ENCODE results near the gene RIN1.

The RIN1 gene

DNA sequence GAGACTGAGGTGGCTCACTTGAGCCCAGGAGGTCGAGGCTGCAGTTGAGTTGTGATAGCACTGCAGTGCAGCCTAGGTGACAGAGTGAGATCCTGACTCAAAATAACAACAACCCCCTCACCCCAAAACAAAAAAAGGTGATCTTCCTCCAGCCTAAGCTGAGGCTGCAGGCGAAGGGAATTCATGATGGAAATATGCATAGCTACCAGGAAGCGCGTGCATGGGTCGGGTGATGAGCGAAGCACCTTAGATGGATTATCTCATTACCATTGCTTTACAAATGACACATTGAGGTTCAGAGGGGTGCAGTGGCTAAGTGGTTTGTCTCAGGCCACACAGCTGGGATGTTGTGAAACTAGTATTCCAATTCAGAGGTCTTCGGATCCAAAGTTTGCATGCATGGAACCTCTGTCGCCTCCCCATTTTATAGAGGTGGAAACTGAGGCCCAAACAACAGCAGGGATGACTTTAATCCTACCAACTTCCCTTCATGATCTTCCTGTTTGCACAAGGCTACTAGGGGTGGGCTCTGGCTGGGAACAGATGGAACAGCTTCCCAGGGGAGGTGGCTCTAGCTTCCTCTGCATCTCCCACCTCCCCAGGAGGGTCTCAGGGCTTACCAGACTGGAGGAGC is 30.7 kb upstream of the RIN1 start:
- no peak overlapping the region for H3K4me3 ChIP-seq (ENCODE audit: low read depth in 1 of 2, low read length in 2 of 2)
- H3K4me1 ChIP-seq (ENCODE audit: control insufficient read depth in 1 of 2, insufficient read depth in 2 of 2, low read length in 2 of 2) = peaks cover 10 to 12% of the 10 kb centered on the region in 2 donors
- no peaks in the 10 kb centered on the region for H3K9me3 ChIP-seq (ENCODE audit: control insufficient read depth in 1 of 2, low read length in 2 of 2)
- H3K9ac ChIP-seq (ENCODE audit: low read depth in 1 of 2, low read length in 2 of 2) = no peak overlapping the region
- H3K36me3 ChIP-seq (ENCODE audit: control insufficient read depth in 1 of 2, insufficient read depth in 2 of 2, low read length in 2 of 2) = peaks cover 3 to 37% of the 10 kb centered on the region in 2 donors
- H3K27ac ChIP-seq (ENCODE audit: low read depth, low read length) = no peak overlapping the region
- no peaks in the 10 kb centered on the region for H3K27me3 ChIP-seq (ENCODE audit: control insufficient read depth in 1 of 2, insufficient read depth in 2 of 2, low read length in 2 of 2)

DNA sequence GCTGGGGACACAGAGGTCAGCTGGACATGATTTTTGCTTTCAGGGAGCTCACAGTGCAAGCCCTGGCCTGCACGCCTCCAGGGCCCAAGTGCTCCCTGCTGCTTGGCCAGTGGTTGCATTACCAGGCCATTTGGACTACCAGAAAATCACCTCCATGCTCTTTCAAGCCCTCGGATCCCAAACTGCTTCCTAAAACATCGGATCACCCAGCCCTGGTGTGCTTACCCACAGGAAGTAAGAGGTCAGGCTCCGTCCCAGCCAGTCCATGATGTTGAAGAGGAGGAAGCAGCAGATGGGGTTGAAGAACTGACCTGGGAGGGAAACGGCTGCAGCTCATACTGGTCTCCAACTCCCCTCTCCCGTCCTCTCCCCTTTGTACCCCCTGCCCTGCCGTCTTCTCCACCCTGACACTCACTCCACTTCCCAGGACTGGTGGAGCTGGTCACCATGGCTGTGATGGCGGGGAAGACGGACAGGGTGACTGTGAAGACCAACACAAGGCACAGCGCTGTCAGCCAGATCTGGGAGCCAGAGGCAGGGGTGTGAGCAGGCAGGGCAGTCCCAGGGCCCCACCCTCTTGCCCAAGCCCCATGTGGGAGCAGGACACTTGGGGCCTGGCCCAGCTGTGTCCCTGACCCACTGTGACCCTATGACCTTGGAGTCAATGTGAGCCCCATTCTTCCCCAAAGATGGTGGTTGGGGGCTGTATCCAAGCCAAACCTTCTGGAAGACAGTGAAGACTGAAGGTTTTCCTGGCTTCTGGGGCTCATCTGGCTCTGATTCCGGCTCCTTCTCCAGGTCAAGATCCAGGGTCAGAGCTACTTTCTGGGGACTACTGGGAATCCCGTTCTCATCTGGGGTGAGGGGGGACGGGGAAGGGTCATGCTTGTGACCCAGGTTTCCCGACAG is 29.7 kb upstream of the RIN1 start:
- Histone ChIP-seq H3K27ac (ENCODE audit: low read depth, low read length) (no peak overlapping the region), H3K9me3 (ENCODE audit: control insufficient read depth in 1 of 2, low read length in 2 of 2) (no peaks in the 10 kb centered on the region), H3K27me3 (ENCODE audit: control insufficient read depth in 1 of 2, insufficient read depth in 2 of 2, low read length in 2 of 2) (no peaks in the 10 kb centered on the region), H3K4me3 (ENCODE audit: low read depth in 1 of 2, low read length in 2 of 2) (no peak overlapping the region), H3K4me1 (ENCODE audit: control insufficient read depth in 1 of 2, insufficient read depth in 2 of 2, low read length in 2 of 2) (peaks cover 10 to 12% of the 10 kb centered on the region in 2 donors), H3K36me3 (ENCODE audit: control insufficient read depth in 1 of 2, insufficient read depth in 2 of 2, low read length in 2 of 2) (peaks cover 3 to 43% of the 10 kb centered on the region in 2 donors), H3K9ac (ENCODE audit: low read depth in 1 of 2, low read length in 2 of 2) (no peak overlapping the region)

DNA sequence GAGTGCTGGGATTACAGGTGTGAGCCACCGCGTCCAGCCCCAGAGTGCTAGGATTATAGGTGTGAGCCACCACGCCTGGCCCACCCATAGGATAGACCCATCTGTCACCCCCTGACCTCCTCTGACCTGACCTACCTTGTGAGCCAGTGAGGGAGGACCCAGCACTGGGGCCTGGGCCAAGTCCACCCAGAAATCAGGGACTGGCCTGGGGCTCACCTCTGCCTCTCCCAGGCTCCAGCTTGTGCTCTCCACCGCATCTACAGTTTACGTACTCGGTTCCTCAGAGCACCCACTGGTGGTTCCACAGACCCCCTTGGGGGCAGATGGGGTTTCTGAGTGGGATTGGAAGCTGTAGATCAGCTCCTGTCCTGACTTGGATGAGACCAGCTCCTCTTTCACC is 28.9 kb upstream of the RIN1 start:
- no peak overlapping the region for H3K27ac ChIP-seq (ENCODE audit: low read depth, low read length)
- H3K9me3 ChIP-seq (ENCODE audit: control insufficient read depth in 1 of 2, low read length in 2 of 2) = no peaks in the 10 kb centered on the region
- no peak overlapping the region for H3K4me3 ChIP-seq (ENCODE audit: low read depth in 1 of 2, low read length in 2 of 2)
- H3K27me3 ChIP-seq (ENCODE audit: control insufficient read depth in 1 of 2, insufficient read depth in 2 of 2, low read length in 2 of 2) = no peaks in the 10 kb centered on the region
- no peak overlapping the region for H3K9ac ChIP-seq (ENCODE audit: low read depth in 1 of 2, low read length in 2 of 2)
- H3K36me3 ChIP-seq (ENCODE audit: control insufficient read depth in 1 of 2, insufficient read depth in 2 of 2, low read length in 2 of 2) = peaks cover 8 to 49% of the 10 kb centered on the region in 2 donors
- peaks cover 8 to 9% of the 10 kb centered on the region in 2 donors for H3K4me1 ChIP-seq (ENCODE audit: control insufficient read depth in 1 of 2, insufficient read depth in 2 of 2, low read length in 2 of 2)

DNA sequence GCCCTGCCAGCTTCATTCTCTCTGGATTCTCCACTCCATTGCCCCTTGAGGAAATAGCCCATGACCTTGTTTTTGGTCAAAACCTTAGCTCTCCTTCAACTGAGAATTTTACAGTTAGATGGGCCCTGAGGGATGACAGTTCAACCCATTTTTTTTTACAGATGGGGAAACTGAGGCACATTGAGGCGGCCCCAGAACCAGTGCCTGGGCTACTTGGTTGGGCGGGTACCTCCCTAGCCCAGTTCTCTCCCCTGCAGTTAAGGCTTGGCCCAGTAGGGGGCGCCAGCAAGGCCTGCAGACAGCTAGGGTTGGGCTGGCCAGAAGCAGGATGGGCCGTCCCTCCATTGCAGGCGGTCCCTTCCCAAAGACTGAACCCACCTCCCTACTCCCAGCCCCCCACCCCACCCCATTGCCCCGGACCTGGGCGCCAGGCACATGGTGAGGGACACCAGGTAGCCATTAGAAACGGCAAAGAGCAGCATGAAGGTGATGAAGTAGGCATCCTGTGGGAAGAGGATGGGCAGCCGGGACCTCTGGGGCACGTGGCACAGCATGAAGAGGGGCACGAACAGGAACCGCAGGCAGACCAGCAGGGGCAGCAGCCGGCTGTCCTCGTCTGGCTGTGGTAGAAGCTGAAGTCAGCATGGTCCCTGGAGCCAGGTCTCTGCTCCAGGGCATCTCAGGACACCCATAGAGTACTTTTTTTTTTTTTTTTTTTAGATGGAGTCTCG is 27.7 kb upstream of the RIN1 start:
- Histone ChIP-seq H3K27ac (ENCODE audit: low read depth, low read length) (no peak overlapping the region), H3K27me3 (ENCODE audit: control insufficient read depth in 1 of 2, insufficient read depth in 2 of 2, low read length in 2 of 2) (no peaks in the 10 kb centered on the region), H3K36me3 (ENCODE audit: control insufficient read depth in 1 of 2, insufficient read depth in 2 of 2, low read length in 2 of 2) (peaks cover 8 to 54% of the 10 kb centered on the region in 2 donors), H3K9ac (ENCODE audit: low read depth in 1 of 2, low read length in 2 of 2) (no peak overlapping the region), H3K4me3 (ENCODE audit: low read depth in 1 of 2, low read length in 2 of 2) (no peak overlapping the region), H3K9me3 (ENCODE audit: control insufficient read depth in 1 of 2, low read length in 2 of 2) (no peaks in the 10 kb centered on the region), H3K4me1 (ENCODE audit: control insufficient read depth in 1 of 2, insufficient read depth in 2 of 2, low read length in 2 of 2) (no peaks in the 10 kb centered on the region)

DNA sequence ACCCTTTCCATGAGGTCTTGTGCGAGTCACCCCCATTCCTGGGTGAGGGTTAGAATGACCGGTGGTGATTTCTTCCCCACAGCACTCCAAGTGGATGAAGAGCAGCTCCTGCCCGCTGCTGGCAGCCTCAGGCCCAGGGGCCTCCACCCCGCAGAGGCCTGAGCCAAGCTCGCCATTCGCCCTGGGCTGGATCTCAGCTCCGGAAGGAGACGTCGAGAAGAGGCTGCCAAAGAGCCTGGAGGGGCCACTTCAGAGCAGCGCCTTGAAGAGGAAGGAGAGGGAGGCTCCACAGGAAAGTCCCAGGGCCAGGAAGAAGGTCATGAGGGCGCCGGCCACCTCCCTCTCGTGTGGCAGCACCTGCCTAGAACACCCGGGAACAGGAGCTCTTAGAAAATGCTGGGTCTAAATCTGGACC is 27.0 kb upstream of the RIN1 start:
- H3K36me3 ChIP-seq (ENCODE audit: control insufficient read depth in 1 of 2, insufficient read depth in 2 of 2, low read length in 2 of 2) = peaks cover 8 to 46% of the 10 kb centered on the region in 2 donors
- H3K4me3 ChIP-seq (ENCODE audit: low read depth in 1 of 2, low read length in 2 of 2) = no peak overlapping the region
- no peak overlapping the region for H3K9ac ChIP-seq (ENCODE audit: low read depth in 1 of 2, low read length in 2 of 2)
- H3K27me3 ChIP-seq (ENCODE audit: control insufficient read depth in 1 of 2, insufficient read depth in 2 of 2, low read length in 2 of 2) = no peaks in the 10 kb centered on the region
- H3K4me1 ChIP-seq (ENCODE audit: control insufficient read depth in 1 of 2, insufficient read depth in 2 of 2, low read length in 2 of 2) = no peaks in the 10 kb centered on the region
- H3K9me3 ChIP-seq (ENCODE audit: control insufficient read depth in 1 of 2, low read length in 2 of 2) = no peaks in the 10 kb centered on the region
- no peak overlapping the region for H3K27ac ChIP-seq (ENCODE audit: low read depth, low read length)

DNA sequence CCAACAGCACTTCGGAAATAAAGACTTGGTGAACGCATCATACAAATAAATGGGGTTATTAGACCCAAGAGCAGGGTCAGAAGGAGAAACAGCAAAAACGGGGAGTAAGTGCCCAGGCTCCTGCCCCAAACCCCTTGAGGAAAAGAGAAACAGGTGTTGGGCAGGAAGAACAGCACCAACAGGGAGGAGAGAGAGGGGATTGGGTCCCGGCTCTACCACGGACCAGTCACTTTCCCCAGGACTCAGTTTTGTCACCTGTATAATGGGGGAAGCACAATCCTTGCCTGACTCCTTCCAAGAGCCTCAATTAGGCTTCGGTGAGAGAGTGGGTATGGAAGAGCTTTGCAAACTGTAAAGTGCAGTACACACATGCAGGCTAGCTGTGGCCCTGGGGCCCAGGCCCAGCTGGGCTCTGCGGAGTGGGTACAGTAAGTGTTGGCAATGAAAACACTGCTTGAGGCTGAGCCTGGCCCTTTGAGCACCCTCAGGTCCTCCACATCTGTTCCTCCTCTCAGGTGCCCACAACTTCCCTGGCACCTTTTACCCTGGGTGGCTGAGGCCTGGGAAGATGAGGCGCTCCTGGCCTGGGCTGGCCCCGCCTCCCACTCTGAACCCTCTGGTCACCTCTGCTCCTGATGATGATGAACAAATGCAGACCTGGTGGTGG is 26.4 kb upstream of the RIN1 start:
- Histone ChIP-seq H3K4me3 (ENCODE audit: low read depth in 1 of 2, low read length in 2 of 2) (no peak overlapping the region), H3K9me3 (ENCODE audit: control insufficient read depth in 1 of 2, low read length in 2 of 2) (no peaks in the 10 kb centered on the region), H3K36me3 (ENCODE audit: control insufficient read depth in 1 of 2, insufficient read depth in 2 of 2, low read length in 2 of 2) (peaks cover 8 to 42% of the 10 kb centered on the region in 2 donors), H3K27me3 (ENCODE audit: control insufficient read depth in 1 of 2, insufficient read depth in 2 of 2, low read length in 2 of 2) (no peaks in the 10 kb centered on the region), H3K27ac (ENCODE audit: low read depth, low read length) (no peak overlapping the region), H3K4me1 (ENCODE audit: control insufficient read depth in 1 of 2, insufficient read depth in 2 of 2, low read length in 2 of 2) (no peaks in the 10 kb centered on the region), H3K9ac (ENCODE audit: low read depth in 1 of 2, low read length in 2 of 2) (no peak overlapping the region)

DNA sequence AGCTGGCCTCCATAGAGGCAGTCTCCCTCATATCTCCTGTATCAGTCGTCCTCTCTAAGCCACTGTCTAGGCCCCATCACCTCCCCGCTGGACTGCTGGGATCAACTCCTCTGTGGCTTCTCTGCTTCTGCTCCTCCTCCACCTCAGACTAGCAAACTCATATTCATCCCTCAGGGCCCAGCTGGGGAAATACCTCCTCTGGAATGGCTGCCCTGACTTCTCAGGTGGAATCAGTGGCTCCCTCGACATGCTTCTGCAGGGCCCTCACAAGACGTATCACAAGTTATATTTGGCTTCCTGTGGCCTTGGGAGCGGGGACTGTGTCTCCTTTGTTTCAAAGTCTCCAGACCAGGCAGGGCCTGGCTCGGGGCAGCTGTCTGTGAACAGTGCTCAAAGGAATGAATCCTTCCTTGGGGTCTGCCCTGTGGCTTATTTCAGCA is 25.3 kb upstream of the RIN1 start:
- Histone ChIP-seq H3K4me3 (ENCODE audit: low read depth in 1 of 2, low read length in 2 of 2) (no peak overlapping the region), H3K9me3 (ENCODE audit: control insufficient read depth in 1 of 2, low read length in 2 of 2) (no peaks in the 10 kb centered on the region), H3K27ac (ENCODE audit: low read depth, low read length) (no peak overlapping the region), H3K36me3 (ENCODE audit: control insufficient read depth in 1 of 2, insufficient read depth in 2 of 2, low read length in 2 of 2) (peaks cover 6 to 35% of the 10 kb centered on the region in 2 donors), H3K9ac (ENCODE audit: low read depth in 1 of 2, low read length in 2 of 2) (no peak overlapping the region), H3K27me3 (ENCODE audit: control insufficient read depth in 1 of 2, insufficient read depth in 2 of 2, low read length in 2 of 2) (no peaks in the 10 kb centered on the region), H3K4me1 (ENCODE audit: control insufficient read depth in 1 of 2, insufficient read depth in 2 of 2, low read length in 2 of 2) (no peaks in the 10 kb centered on the region)

DNA sequence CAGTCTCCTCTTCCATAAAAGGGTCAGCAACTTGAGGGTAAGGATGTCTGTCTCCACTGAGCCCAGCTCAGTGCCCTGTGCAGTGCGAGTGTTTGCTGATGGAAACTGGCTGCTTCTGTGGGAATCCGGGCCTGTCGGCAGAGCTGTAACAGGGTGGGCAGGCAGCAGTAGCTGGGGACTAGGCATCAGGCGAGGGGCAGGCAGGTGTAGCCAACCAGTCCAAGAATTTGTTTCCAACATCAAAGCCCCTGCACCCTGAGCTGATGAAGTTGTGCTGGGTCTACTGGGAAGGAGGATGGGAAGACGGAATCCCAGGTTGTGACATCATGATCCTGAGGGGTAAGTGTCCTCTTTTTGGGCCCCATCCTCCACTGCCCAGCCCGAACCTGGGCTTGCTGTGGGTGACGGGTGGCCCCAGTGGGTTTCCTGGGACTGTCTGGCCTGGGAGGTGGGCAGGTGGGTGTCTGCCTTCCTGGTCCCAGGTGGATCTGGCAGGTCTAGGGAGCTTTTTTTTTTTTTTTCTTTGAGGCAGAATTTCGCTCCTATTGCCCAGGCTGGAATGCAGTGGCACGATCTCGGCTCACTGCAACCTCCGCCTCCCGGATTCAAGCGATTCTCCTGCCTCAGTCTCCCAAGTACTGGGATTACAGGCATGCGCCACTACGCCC is 24.3 kb upstream of the RIN1 start:
- Histone ChIP-seq H3K27ac (ENCODE audit: low read depth, low read length) (no peak overlapping the region), H3K4me3 (ENCODE audit: low read depth in 1 of 2, low read length in 2 of 2) (no peak overlapping the region), H3K4me1 (ENCODE audit: control insufficient read depth in 1 of 2, insufficient read depth in 2 of 2, low read length in 2 of 2) (no peaks in the 10 kb centered on the region), H3K36me3 (ENCODE audit: control insufficient read depth in 1 of 2, insufficient read depth in 2 of 2, low read length in 2 of 2) (peaks cover 6 to 35% of the 10 kb centered on the region in 2 donors), H3K9me3 (ENCODE audit: control insufficient read depth in 1 of 2, low read length in 2 of 2) (no peaks in the 10 kb centered on the region), H3K27me3 (ENCODE audit: control insufficient read depth in 1 of 2, insufficient read depth in 2 of 2, low read length in 2 of 2) (no peaks in the 10 kb centered on the region), H3K9ac (ENCODE audit: low read depth in 1 of 2, low read length in 2 of 2) (no peak overlapping the region)

DNA sequence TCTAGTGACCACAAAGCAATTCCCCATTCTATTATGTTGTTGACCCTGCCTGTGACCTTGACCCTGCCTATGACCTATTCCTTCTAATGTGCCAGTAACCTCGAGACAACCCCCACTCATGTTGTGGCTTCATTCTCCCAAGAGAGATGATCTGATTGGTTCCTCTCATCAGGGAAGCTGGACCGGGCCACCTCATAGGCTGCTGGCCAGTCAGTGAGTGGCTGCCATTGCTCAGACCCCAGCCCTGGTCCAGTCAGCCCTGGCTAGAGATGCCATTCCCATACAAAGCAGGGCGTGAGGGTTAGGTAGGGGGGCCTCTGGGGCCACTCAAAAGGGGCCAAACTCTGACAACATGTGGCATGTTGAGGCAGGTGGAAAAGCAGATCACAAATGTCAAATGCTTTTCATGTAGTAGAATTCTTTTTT is 23.4 kb upstream of the RIN1 start:
- no peaks in the 10 kb centered on the region for H3K27me3 ChIP-seq (ENCODE audit: control insufficient read depth in 1 of 2, insufficient read depth in 2 of 2, low read length in 2 of 2)
- H3K9me3 ChIP-seq (ENCODE audit: control insufficient read depth in 1 of 2, low read length in 2 of 2) = no peaks in the 10 kb centered on the region
- peaks cover 6 to 35% of the 10 kb centered on the region in 2 donors for H3K36me3 ChIP-seq (ENCODE audit: control insufficient read depth in 1 of 2, insufficient read depth in 2 of 2, low read length in 2 of 2)
- H3K4me3 ChIP-seq (ENCODE audit: low read depth in 1 of 2, low read length in 2 of 2) = no peak overlapping the region
- no peaks in the 10 kb centered on the region for H3K4me1 ChIP-seq (ENCODE audit: control insufficient read depth in 1 of 2, insufficient read depth in 2 of 2, low read length in 2 of 2)
- no peak overlapping the region for H3K9ac ChIP-seq (ENCODE audit: low read depth in 1 of 2, low read length in 2 of 2)
- H3K27ac ChIP-seq (ENCODE audit: low read depth, low read length) = no peak overlapping the region

All from duodenal mucosa (tissue), 2 donors.